Measurements from ENCODE around the gene DAPL1.

- TF ChIP-seq CTCF (conservative IDR thresholded peaks at IDR 0.05; ENCODE audit: low read length) (no peak), EZH2phosphoT487 (IDR thresholded peaks at IDR 0.05; ENCODE audit: borderline replicate concordance, low read depth, low read length) (no peak)
Observed at GRCh38 chr2:158835431-158835830, 40.3 kb downstream of the DAPL1 start.
